ENCODE data around the gene CACNB1.

CACNB1 gene

GRCh38 chr17:39225308-39225958 is 28.0 kb upstream of the CACNB1 start, which contains the start of gene STAC2:
TSS of gene STAC2 (minus strand) at chr17:39225945. CDS start at chr17:39225502, 443 bp downstream.
- TF ChIP-seq CTCF (IDR thresholded peaks at IDR 0.05; ENCODE audit: control insufficient read depth, extremely low read depth, insufficient read depth), result no peak
- H3K4me3 ChIP-seq (ENCODE audit: low read depth, low read length), result no peak within 1 kb of the TSS
- no peak for DNase-seq (ENCODE audit: low read depth)

GRCh38 chr17:39224778-39225307 is 27.4 kb upstream of the CACNB1 start:
- DNase-seq (ENCODE audit: low read depth), result no peak
- no peak overlapping the region for H3K4me3 ChIP-seq (ENCODE audit: low read depth, low read length)
- no peak for TF ChIP-seq CTCF (IDR thresholded peaks at IDR 0.05; ENCODE audit: control insufficient read depth, extremely low read depth, insufficient read depth)

- no peak for DNase-seq (ENCODE audit: low read depth)
- TF ChIP-seq CTCF (IDR thresholded peaks at IDR 0.05; ENCODE audit: control insufficient read depth, extremely low read depth, insufficient read depth), result no peak
- H3K4me3 ChIP-seq (ENCODE audit: low read depth, low read length), result no peak overlapping the region
These were observed 26.7 kb upstream of the CACNB1 start for GRCh38 chr17:39223907-39224777.

- TF ChIP-seq CTCF (IDR thresholded peaks at IDR 0.05; ENCODE audit: control insufficient read depth, extremely low read depth, insufficient read depth), result no peak
- DNase-seq (ENCODE audit: low read depth), result no peak
- no peak overlapping the region for H3K4me3 ChIP-seq (ENCODE audit: low read depth, low read length)
These were observed 25.7 kb upstream of the CACNB1 start for GRCh38 chr17:39222866-39223834.

GRCh38 chr17:39222151-39222550 is 24.7 kb upstream of the CACNB1 start:
- TF ChIP-seq CTCF (IDR thresholded peaks at IDR 0.05; ENCODE audit: control insufficient read depth, extremely low read depth, insufficient read depth), result no peak
- no peak overlapping the region for H3K4me3 ChIP-seq (ENCODE audit: low read depth, low read length)

GRCh38 chr17:39221572-39221971 is 24.1 kb upstream of the CACNB1 start:
- TF ChIP-seq CTCF (IDR thresholded peaks at IDR 0.05; ENCODE audit: control insufficient read depth, extremely low read depth, insufficient read depth), result no peak
- no peak overlapping the region for H3K4me3 ChIP-seq (ENCODE audit: low read depth, low read length)
- DNase-seq (ENCODE audit: low read depth), result no peak

More at GRCh38 chr17:39222151-39222550, 24.7 kb upstream of the CACNB1 start:
- DNase-seq (ENCODE audit: low read depth), result no peak
